ENCODE measurements around the gene FAR2. TPM values are rescaled to one million over a fixed set of nuclear protein-coding genes. Genes with fewer than 3 reads are reported as not detected.

Gene FAR2
- total RNA-seq, 1 donor: 10.5 TPM

- no peaks in the 10 kb centered on the region for H3K4me1 ChIP-seq (ENCODE audit: insufficient read depth, low read length)
- no peak overlapping the region for H3K4me2 ChIP-seq (ENCODE audit: insufficient read depth, low read length)
- H3K27ac ChIP-seq (ENCODE audit: low read depth, low read length): no peak overlapping the region
- H2AFZ ChIP-seq (ENCODE audit: low read length): no peak overlapping the region
- H4K20me1 ChIP-seq (ENCODE audit: insufficient read depth, low read length): no peaks in the 10 kb centered on the region
- no peak for TF ChIP-seq CTCF (IDR thresholded peaks at IDR 0.05; ENCODE audit: extremely low read depth, low read depth, low read length)
- H3K27me3 ChIP-seq (ENCODE audit: insufficient read depth, low read length): no peaks in the 10 kb centered on the region
- peaks cover 10% of the 10 kb centered on the region for H3K36me3 ChIP-seq (ENCODE audit: insufficient read depth, low read length)
- no peak for DNase-seq (ENCODE audit: insufficient read length, low spot score, missing footprints)
- H3K79me2 ChIP-seq (ENCODE audit: insufficient read depth, low read length): no peaks in the 10 kb centered on the region
- H3K4me3 ChIP-seq (ENCODE audit: insufficient read depth, low read length): no peak overlapping the region
- H3K9me3 ChIP-seq (ENCODE audit: low read depth, low read length): no peaks in the 10 kb centered on the region
Observed at GRCh38 chr12:29365091-29365490, 216.0 kb downstream of the FAR2 start.

- Histone ChIP-seq H3K4me1 (ENCODE audit: insufficient read depth, low read length) (no peaks in the 10 kb centered on the region), H3K27me3 (ENCODE audit: insufficient read depth, low read length) (no peaks in the 10 kb centered on the region), H3K79me2 (ENCODE audit: insufficient read depth, low read length) (peaks cover 66% of the 10 kb centered on the region), H4K20me1 (ENCODE audit: insufficient read depth, low read length) (peaks cover 18% of the 10 kb centered on the region), H3K9me3 (ENCODE audit: low read depth, low read length) (no peaks in the 10 kb centered on the region), H3K4me3 (ENCODE audit: insufficient read depth, low read length) (no peak overlapping the region), H3K36me3 (ENCODE audit: insufficient read depth, low read length) (peaks cover 10% of the 10 kb centered on the region), H3K4me2 (ENCODE audit: insufficient read depth, low read length) (no peak overlapping the region), H3K27ac (ENCODE audit: low read depth, low read length) (no peak overlapping the region), H2AFZ (ENCODE audit: low read length) (no peak overlapping the region)
- TF ChIP-seq CTCF (IDR thresholded peaks at IDR 0.05; ENCODE audit: extremely low read depth, low read depth, low read length): no peak
- no peak for DNase-seq (ENCODE audit: insufficient read length, low spot score, missing footprints)
Observed at GRCh38 chr12:29374012-29374411, 224.9 kb downstream of the FAR2 start.

DNA sequence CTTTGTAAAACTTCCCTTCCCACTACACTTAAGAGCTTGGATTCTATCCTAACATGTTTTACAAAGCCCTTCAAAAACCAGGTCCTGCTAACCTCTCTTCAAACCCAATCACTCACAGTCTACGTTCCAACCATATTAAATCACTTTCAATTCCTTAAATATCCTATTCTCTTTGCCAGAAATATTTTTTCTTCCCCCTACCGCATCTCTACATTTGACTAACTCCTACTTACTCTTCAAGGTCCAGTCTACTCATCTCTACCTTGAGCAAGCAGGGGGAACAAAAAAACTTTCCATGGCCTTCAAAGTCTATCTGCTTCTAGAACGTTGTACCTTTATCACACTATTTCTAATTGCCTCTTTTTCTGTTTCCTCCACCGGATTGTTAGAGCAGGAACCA lies 225.8 kb downstream of the FAR2 start:
- no peak overlapping the region for H3K4me2 ChIP-seq (ENCODE audit: insufficient read depth, low read length)
- TF ChIP-seq CTCF (IDR thresholded peaks at IDR 0.05; ENCODE audit: extremely low read depth, low read depth, low read length): no peak
- no peaks in the 10 kb centered on the region for H3K27me3 ChIP-seq (ENCODE audit: insufficient read depth, low read length)
- peaks cover 18% of the 10 kb centered on the region for H4K20me1 ChIP-seq (ENCODE audit: insufficient read depth, low read length)
- H2AFZ ChIP-seq (ENCODE audit: low read length): no peak overlapping the region
- no peak overlapping the region for H3K4me3 ChIP-seq (ENCODE audit: insufficient read depth, low read length)
- no peak for DNase-seq (ENCODE audit: insufficient read length, low spot score, missing footprints)
- H3K4me1 ChIP-seq (ENCODE audit: insufficient read depth, low read length): peaks cover 8% of the 10 kb centered on the region
- no peak overlapping the region for H3K27ac ChIP-seq (ENCODE audit: low read depth, low read length)
- H3K36me3 ChIP-seq (ENCODE audit: insufficient read depth, low read length): peaks cover 6% of the 10 kb centered on the region
- peaks cover 75% of the 10 kb centered on the region for H3K79me2 ChIP-seq (ENCODE audit: insufficient read depth, low read length)
- H3K9me3 ChIP-seq (ENCODE audit: low read depth, low read length): no peaks in the 10 kb centered on the region

DNA sequence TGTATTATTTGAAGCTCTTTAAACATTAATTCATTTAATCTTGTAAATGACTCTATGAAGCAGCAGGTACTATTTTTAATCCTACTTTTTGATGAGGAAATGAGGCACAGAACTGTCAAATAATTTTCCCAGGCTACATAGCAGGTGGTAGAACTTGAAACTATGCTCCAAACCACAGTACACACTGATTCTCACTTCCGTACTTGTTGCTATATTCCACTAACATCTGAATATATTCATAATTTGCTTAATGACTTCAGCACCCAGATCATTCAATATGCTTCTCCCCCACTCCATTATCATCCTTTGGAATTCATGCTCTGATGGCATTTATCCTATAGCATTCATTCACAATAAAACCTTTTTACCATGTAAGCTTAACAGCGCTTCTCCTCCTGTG lies 227.0 kb downstream of the FAR2 start:
- Histone ChIP-seq H3K4me3 (ENCODE audit: insufficient read depth, low read length) (no peak overlapping the region), H3K36me3 (ENCODE audit: insufficient read depth, low read length) (peaks cover 6% of the 10 kb centered on the region), H3K27ac (ENCODE audit: low read depth, low read length) (no peak overlapping the region), H3K79me2 (ENCODE audit: insufficient read depth, low read length) (peaks cover 84% of the 10 kb centered on the region), H2AFZ (ENCODE audit: low read length) (no peak overlapping the region), H3K4me2 (ENCODE audit: insufficient read depth, low read length) (no peak overlapping the region), H3K27me3 (ENCODE audit: insufficient read depth, low read length) (no peaks in the 10 kb centered on the region), H3K4me1 (ENCODE audit: insufficient read depth, low read length) (peaks cover 9% of the 10 kb centered on the region), H3K9me3 (ENCODE audit: low read depth, low read length) (no peaks in the 10 kb centered on the region), H4K20me1 (ENCODE audit: insufficient read depth, low read length) (peaks cover 18% of the 10 kb centered on the region)
- TF ChIP-seq CTCF (IDR thresholded peaks at IDR 0.05; ENCODE audit: extremely low read depth, low read depth, low read length): no peak
- DNase-seq (ENCODE audit: insufficient read length, low spot score, missing footprints): no peak
